ENCODE results near the gene UBE3C.

The UBE3C gene

DNA sequence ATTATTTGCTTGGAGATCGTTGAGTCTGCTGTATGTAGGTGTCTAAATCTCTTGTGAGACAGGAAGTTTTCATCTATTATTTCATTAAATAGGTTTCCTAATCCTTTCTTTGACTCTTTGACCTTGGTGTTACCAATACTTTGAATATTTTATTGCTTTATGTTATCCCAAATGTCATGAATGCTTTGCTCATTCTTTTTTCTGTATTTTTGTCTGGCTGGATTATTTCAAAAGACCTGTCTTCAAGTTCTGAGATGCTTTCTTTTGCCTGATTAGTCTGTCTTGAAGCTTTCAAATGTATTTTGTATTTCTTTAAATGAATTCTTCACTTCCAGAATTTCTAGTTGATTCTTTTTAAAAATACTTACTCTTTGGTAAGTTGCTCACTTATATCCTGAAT, 27.3 kb downstream of the UBE3C start:
- peaks cover 21% of the 10 kb centered on the region for H4K20me1 ChIP-seq (ENCODE audit: insufficient read depth)
- H2AFZ ChIP-seq (ENCODE audit: low read depth), result no peak overlapping the region
- peaks cover 14% of the 10 kb centered on the region; the same call in 1 of the 2 replicates for H3K36me3 ChIP-seq (ENCODE audit: insufficient read depth)
- H3K79me2 ChIP-seq (ENCODE audit: insufficient read depth, low read depth), result peaks cover 94% of the 10 kb centered on the region
- no peaks in the 10 kb centered on the region for H3K27me3 ChIP-seq (ENCODE audit: insufficient read depth, low read depth)
- no peak overlapping the region for H3K27ac ChIP-seq
- H3K4me1 ChIP-seq (ENCODE audit: low read depth, poor library complexity, severe bottlenecking), result no peaks in the 10 kb centered on the region
- H3K4me3 ChIP-seq (IDR thresholded peaks at IDR 0.05; ENCODE audit: insufficient read depth, low read depth, low read length), result no peak overlapping the region
- no peak overlapping the region for H3K9ac ChIP-seq
- no peak overlapping the region for H3K4me2 ChIP-seq
- TF ChIP-seq, protein P1, sequence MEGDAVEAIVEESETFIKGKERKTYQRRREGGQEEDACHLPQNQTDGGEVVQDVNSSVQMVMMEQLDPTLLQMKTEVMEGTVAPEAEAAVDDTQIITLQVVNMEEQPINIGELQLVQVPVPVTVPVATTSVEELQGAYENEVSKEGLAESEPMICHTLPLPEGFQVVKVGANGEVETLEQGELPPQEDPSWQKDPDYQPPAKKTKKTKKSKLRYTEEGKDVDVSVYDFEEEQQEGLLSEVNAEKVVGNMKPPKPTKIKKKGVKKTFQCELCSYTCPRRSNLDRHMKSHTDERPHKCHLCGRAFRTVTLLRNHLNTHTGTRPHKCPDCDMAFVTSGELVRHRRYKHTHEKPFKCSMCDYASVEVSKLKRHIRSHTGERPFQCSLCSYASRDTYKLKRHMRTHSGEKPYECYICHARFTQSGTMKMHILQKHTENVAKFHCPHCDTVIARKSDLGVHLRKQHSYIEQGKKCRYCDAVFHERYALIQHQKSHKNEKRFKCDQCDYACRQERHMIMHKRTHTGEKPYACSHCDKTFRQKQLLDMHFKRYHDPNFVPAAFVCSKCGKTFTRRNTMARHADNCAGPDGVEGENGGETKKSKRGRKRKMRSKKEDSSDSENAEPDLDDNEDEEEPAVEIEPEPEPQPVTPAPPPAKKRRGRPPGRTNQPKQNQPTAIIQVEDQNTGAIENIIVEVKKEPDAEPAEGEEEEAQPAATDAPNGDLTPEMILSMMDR (conservative IDR thresholded peaks at IDR 0.05; ENCODE audit: low read depth, low read length), result no peak

DNA sequence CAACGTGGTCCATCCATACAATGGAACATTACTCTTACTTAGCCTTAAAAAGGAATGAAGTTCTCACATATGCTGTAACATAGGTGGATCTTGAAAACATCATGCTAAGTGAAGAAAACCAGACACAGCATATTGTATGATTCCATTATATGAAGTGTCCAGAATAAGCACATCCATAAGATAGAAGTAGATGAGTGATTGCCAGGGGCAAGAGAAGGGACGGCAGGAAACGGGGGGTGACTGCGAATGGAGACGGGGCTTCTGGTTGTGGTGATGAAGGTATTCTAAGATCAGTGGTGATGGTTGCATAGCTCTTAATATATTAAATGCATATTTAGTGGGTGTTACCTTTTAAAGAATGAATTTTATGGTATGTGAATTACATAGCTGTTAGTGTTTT, 29.8 kb downstream of the UBE3C start:
- no peaks in the 10 kb centered on the region for H3K4me1 ChIP-seq (ENCODE audit: low read depth, poor library complexity, severe bottlenecking)
- no peak overlapping the region for H2AFZ ChIP-seq (ENCODE audit: low read depth)
- H3K27me3 ChIP-seq (ENCODE audit: insufficient read depth, low read depth), result no peaks in the 10 kb centered on the region
- no peak overlapping the region for H3K27ac ChIP-seq
- peaks cover 88% of the 10 kb centered on the region for H3K79me2 ChIP-seq (ENCODE audit: insufficient read depth, low read depth)
- TF ChIP-seq, protein P1 (conservative IDR thresholded peaks at IDR 0.05; ENCODE audit: low read depth, low read length), result no peak
- H3K4me3 ChIP-seq (IDR thresholded peaks at IDR 0.05; ENCODE audit: insufficient read depth, low read depth, low read length), result no peak overlapping the region
- peaks cover 12% of the 10 kb centered on the region for H4K20me1 ChIP-seq (ENCODE audit: insufficient read depth)
- H3K4me2 ChIP-seq, result no peak overlapping the region
- peaks cover 21% of the 10 kb centered on the region; the same call in 1 of the 2 replicates for H3K36me3 ChIP-seq (ENCODE audit: insufficient read depth)
- no peak overlapping the region for H3K9ac ChIP-seq

DNA sequence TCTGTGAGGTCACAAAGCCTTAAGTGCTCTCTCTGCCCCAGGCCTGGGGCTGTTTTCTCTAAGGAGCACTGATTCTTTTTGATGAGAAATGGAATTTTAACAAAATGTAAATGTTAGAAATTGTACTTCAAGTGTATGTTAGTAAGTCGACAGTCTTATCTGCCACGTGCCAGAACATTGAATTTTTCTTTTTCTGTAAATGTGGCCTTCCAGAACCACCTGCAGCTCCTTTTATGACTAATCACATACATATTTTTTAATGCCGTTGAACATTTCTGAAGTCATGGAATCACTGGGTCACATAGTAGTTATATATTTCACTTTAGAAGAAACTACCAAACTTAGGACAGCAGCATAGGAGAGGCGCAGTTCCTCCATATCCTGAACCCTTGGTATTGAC, 38.0 kb downstream of the UBE3C start:
- no peak overlapping the region for H2AFZ ChIP-seq (ENCODE audit: low read depth)
- peaks cover 29% of the 10 kb centered on the region; the same call in 1 of the 2 replicates for H3K79me2 ChIP-seq (ENCODE audit: insufficient read depth, low read depth)
- no peaks in the 10 kb centered on the region for H3K27me3 ChIP-seq (ENCODE audit: insufficient read depth, low read depth)
- H3K4me3 ChIP-seq (IDR thresholded peaks at IDR 0.05; ENCODE audit: insufficient read depth, low read depth, low read length), result no peak overlapping the region
- no peak overlapping the region for H3K4me2 ChIP-seq
- TF ChIP-seq, protein P1 (conservative IDR thresholded peaks at IDR 0.05; ENCODE audit: low read depth, low read length), result no peak
- H3K36me3 ChIP-seq (ENCODE audit: insufficient read depth), result peaks cover 42% of the 10 kb centered on the region; the same call in 1 of the 2 replicates
- H4K20me1 ChIP-seq (ENCODE audit: insufficient read depth), result 0 out of 2 replicates have a peak, but pooled peaks cover 8% of the 10 kb centered on the region
- no peaks in the 10 kb centered on the region for H3K4me1 ChIP-seq (ENCODE audit: low read depth, poor library complexity, severe bottlenecking)
- no peak overlapping the region for H3K27ac ChIP-seq
- no peak overlapping the region for H3K9ac ChIP-seq

DNA sequence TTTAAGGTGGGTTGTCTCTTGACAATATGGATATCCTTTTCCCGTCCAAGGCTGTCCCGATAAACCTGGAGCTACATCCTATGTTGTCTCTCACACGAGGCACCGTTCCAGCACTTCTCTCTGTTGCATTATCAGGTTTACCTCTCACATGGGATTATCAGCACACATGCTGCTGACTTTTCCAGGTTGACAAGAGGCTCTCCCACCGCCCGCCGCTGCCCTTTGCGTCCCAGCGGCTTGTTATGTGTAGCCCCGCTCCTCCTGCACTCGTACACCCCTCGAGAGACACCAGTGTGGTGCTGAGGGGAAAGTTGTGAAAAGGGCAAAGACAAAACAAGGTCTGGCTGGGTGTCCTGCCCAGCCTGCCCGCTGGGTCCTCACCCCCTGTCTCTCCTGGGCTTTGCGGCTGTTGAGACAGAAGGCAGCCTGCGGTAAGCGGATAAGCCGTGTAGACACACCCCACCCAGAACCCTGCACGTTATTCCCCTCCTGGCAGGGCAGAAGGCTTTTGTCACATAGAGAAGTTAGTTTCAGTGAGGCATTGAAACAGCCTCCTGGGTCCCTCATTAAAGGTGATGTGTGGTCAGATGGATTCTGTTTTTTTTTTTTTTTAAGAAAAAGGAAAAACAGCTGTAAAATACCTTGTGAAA, 38.7 kb downstream of the UBE3C start:
- Histone ChIP-seq H3K4me1 (ENCODE audit: low read depth, poor library complexity, severe bottlenecking) (no peaks in the 10 kb centered on the region), H2AFZ (ENCODE audit: low read depth) (no peak overlapping the region), H3K4me2 (no peak overlapping the region), H3K36me3 (ENCODE audit: insufficient read depth) (peaks cover 42% of the 10 kb centered on the region; the same call in 1 of the 2 replicates), H3K9ac (no peak overlapping the region), H3K27me3 (ENCODE audit: insufficient read depth, low read depth) (no peaks in the 10 kb centered on the region), H3K4me3 (IDR thresholded peaks at IDR 0.05; ENCODE audit: insufficient read depth, low read depth, low read length) (no peak overlapping the region), H4K20me1 (ENCODE audit: insufficient read depth) (0 out of 2 replicates have a peak, but pooled peaks cover 8% of the 10 kb centered on the region), H3K79me2 (ENCODE audit: insufficient read depth, low read depth) (peaks cover 22% of the 10 kb centered on the region; the same call in 1 of the 2 replicates), H3K27ac (no peak overlapping the region)
- TF ChIP-seq, protein P1 (conservative IDR thresholded peaks at IDR 0.05; ENCODE audit: low read depth, low read length), result no peak
